G401 (cell line): ENCODE results near the gene GOSR2. TPM values are rescaled to one million over a fixed set of nuclear protein-coding genes. Genes with fewer than 3 reads are reported as not detected.
"Not testable (repeated sequence)": the region's sequence is repeated elsewhere in the genome, so short reads cannot be mapped to it uniquely, and the experiment has no call there.

ENCODE experiments used
- DNase-seq: peaks from one replicate; pipeline ENCODE4 v3.0.0-alpha.2; 2015; ENCODE audit warnings: low spot score
- in situ Hi-C: cut with HindIII; loops from 2 replicates; pipeline ENCODE4 v1.10.0; 2016; ENCODE audit warnings: low sequenced_read_pairs, mixed read lengths
- total RNA-seq: library from RNA; depleted of rRNA; stranded (reverse); fragments of >200 nt; shearing (Covaris generic); gene quantifications from 2 replicates; pipeline ENCODE4 v1.2.3, GENCODE V29; 2014

Gene GOSR2
- total RNA-seq, 1 experiment from 2014 or later = 41.7 TPM

GRCh38 chr17:46921962-46922361 lies 998 bp upstream of the GOSR2 start:
- in situ Hi-C loops, DNase-seq: not testable (repeated sequence)

GRCh38 chr17:46922487-46922803 lies 515 bp upstream of the GOSR2 start:
- in situ Hi-C loops = no loop called here
- DNase-seq = no peak

GRCh38 chr17:46925185-46925868 lies 2.4 kb downstream of the GOSR2 start:
- no peak for DNase-seq
- in situ Hi-C loops = no loop called here

- in situ Hi-C loops = no loop called here
- no peak for DNase-seq
Observed at GRCh38 chr17:46928467-46929261, 5.7 kb downstream of the GOSR2 start.

- DNase-seq = no peak
- in situ Hi-C loops = no loop called here
Observed at GRCh38 chr17:46929413-46929812, 6.5 kb downstream of the GOSR2 start.

- in situ Hi-C loops = no loop called here
Observed at GRCh38 chr17:46930051-46930450, 7.1 kb downstream of the GOSR2 start.

GRCh38 chr17:46931596-46931995 lies 8.6 kb downstream of the GOSR2 start:
- no peak for DNase-seq
- in situ Hi-C loops = no loop called here

More at GRCh38 chr17:46930051-46930450, 7.1 kb downstream of the GOSR2 start:
- DNase-seq = no peak

GRCh38 chr17:46935658-46936266 lies 12.8 kb downstream of the GOSR2 start:
- no peak for DNase-seq
- in situ Hi-C loops = loop anchor here (5.0 kb wide), 1 partner anchor 58 kb away; no protein-coding TSS in a partner anchor

GRCh38 chr17:46940692-46941404 lies 17.9 kb downstream of the GOSR2 start:
- peak; percentile 79 for DNase-seq
- in situ Hi-C loops = no loop called here

GRCh38 chr17:46942441-46943217 lies 19.7 kb downstream of the GOSR2 start:
- DNase-seq = peak; percentile 85
- in situ Hi-C loops = no loop called here

- no peak for DNase-seq
- in situ Hi-C loops = no loop called here
Observed at GRCh38 chr17:46943218-46943500, 20.2 kb downstream of the GOSR2 start.

GRCh38 chr17:46943501-46944393 lies 20.8 kb downstream of the GOSR2 start:
- in situ Hi-C loops = no loop called here
- DNase-seq = peak; percentile 64

- in situ Hi-C loops = no loop called here
- no peak for DNase-seq
Observed at GRCh38 chr17:46944931-46945330, 22.0 kb downstream of the GOSR2 start.

- in situ Hi-C loops = no loop called here
- DNase-seq = no peak
Observed at GRCh38 chr17:46947216-46947615, 24.3 kb downstream of the GOSR2 start.

- no peak for DNase-seq
- in situ Hi-C loops = no loop called here
Observed at GRCh38 chr17:46948544-46948943, 25.6 kb downstream of the GOSR2 start.

GRCh38 chr17:46949291-46950174 lies 26.6 kb downstream of the GOSR2 start:
- DNase-seq = peak; percentile 78
- in situ Hi-C loops = no loop called here

- no peak for DNase-seq
- in situ Hi-C loops = no loop called here
Observed at GRCh38 chr17:46950342-46950996, 27.5 kb downstream of the GOSR2 start.
